ENCODE results near the gene UBE2Q2.
"Not testable (repeated sequence)": the region's sequence is repeated elsewhere in the genome, so short reads cannot be mapped to it uniquely, and the experiment has no call there.

UBE2Q2 gene

GRCh38 chr15:75905231-75905630 lies 62.0 kb downstream of the UBE2Q2 start:
- no peaks in the 10 kb centered on the region for H3K9me3 ChIP-seq (ENCODE audit: control insufficient read depth, insufficient read depth, low read length)
- H3K36me3 ChIP-seq (ENCODE audit: insufficient read depth, low read length), result peaks cover 21% of the 10 kb centered on the region
- peaks cover 20% of the 10 kb centered on the region for H3K4me1 ChIP-seq (ENCODE audit: insufficient read depth, low read length)
- H3K9ac ChIP-seq (ENCODE audit: low read depth, low read length), result peak overlapping the region; percentile 17; the same call in 1 of the 2 replicates

- H3K36me3 ChIP-seq (ENCODE audit: insufficient read depth, low read length), result peaks cover 24% of the 10 kb centered on the region
- H3K4me1 ChIP-seq (ENCODE audit: insufficient read depth, low read length); H3K9ac ChIP-seq (ENCODE audit: low read depth, low read length); H3K9me3 ChIP-seq (ENCODE audit: control insufficient read depth, insufficient read depth, low read length): not testable (repeated sequence)
These were observed 67.1 kb downstream of the UBE2Q2 start for GRCh38 chr15:75910355-75910754.

- Histone ChIP-seq H3K4me1 (ENCODE audit: insufficient read depth, low read length) (no peaks in the 10 kb centered on the region), H3K9me3 (ENCODE audit: control insufficient read depth, insufficient read depth, low read length) (no peaks in the 10 kb centered on the region), H3K36me3 (ENCODE audit: insufficient read depth, low read length) (peaks cover 19% of the 10 kb centered on the region), H3K9ac (ENCODE audit: low read depth, low read length) (no peak overlapping the region)
These were observed 73.7 kb downstream of the UBE2Q2 start for GRCh38 chr15:75916978-75917377.

- Histone ChIP-seq H3K36me3 (ENCODE audit: insufficient read depth, low read length) (peaks cover 23% of the 10 kb centered on the region), H3K9ac (ENCODE audit: low read depth, low read length) (no peak overlapping the region), H3K4me1 (ENCODE audit: insufficient read depth, low read length) (no peaks in the 10 kb centered on the region), H3K9me3 (ENCODE audit: control insufficient read depth, insufficient read depth, low read length) (no peaks in the 10 kb centered on the region)
These were observed 74.9 kb downstream of the UBE2Q2 start for GRCh38 chr15:75918135-75918534.

GRCh38 chr15:75920079-75920478 lies 76.8 kb downstream of the UBE2Q2 start:
- H3K9ac ChIP-seq (ENCODE audit: low read depth, low read length), result no peak overlapping the region
- H3K36me3 ChIP-seq (ENCODE audit: insufficient read depth, low read length), result peaks cover 16% of the 10 kb centered on the region
- H3K9me3 ChIP-seq (ENCODE audit: control insufficient read depth, insufficient read depth, low read length), result no peaks in the 10 kb centered on the region
- peaks cover 7% of the 10 kb centered on the region; the same call in 1 of the 2 replicates for H3K4me1 ChIP-seq (ENCODE audit: insufficient read depth, low read length)

- H3K9ac ChIP-seq (ENCODE audit: low read depth, low read length), result no peak overlapping the region
- H3K36me3 ChIP-seq (ENCODE audit: insufficient read depth, low read length), result peaks cover 17% of the 10 kb centered on the region
- H3K4me1 ChIP-seq (ENCODE audit: insufficient read depth, low read length), result peaks cover 17% of the 10 kb centered on the region
- no peaks in the 10 kb centered on the region for H3K9me3 ChIP-seq (ENCODE audit: control insufficient read depth, insufficient read depth, low read length)
These were observed 78.8 kb downstream of the UBE2Q2 start for GRCh38 chr15:75921732-75922703.

- Histone ChIP-seq H3K9me3 (ENCODE audit: control insufficient read depth, insufficient read depth, low read length) (no peaks in the 10 kb centered on the region), H3K4me1 (ENCODE audit: insufficient read depth, low read length) (peaks cover 24% of the 10 kb centered on the region), H3K36me3 (ENCODE audit: insufficient read depth, low read length) (peaks cover 11% of the 10 kb centered on the region), H3K9ac (ENCODE audit: low read depth, low read length) (no peak overlapping the region)
These were observed 80.5 kb downstream of the UBE2Q2 start for GRCh38 chr15:75923756-75924155.

- no peak overlapping the region for H3K9ac ChIP-seq (ENCODE audit: low read depth, low read length)
- H3K4me1 ChIP-seq (ENCODE audit: insufficient read depth, low read length), result peaks cover 24% of the 10 kb centered on the region
- H3K9me3 ChIP-seq (ENCODE audit: control insufficient read depth, insufficient read depth, low read length), result no peaks in the 10 kb centered on the region
- peaks cover 9% of the 10 kb centered on the region; the same call in 1 of the 2 replicates for H3K36me3 ChIP-seq (ENCODE audit: insufficient read depth, low read length)
These were observed 81.3 kb downstream of the UBE2Q2 start for GRCh38 chr15:75924576-75924975.

GRCh38 chr15:75925440-75925839 lies 82.2 kb downstream of the UBE2Q2 start:
- H3K36me3 ChIP-seq (ENCODE audit: insufficient read depth, low read length), result peaks cover 13% of the 10 kb centered on the region
- H3K4me1 ChIP-seq (ENCODE audit: insufficient read depth, low read length), result peaks cover 24% of the 10 kb centered on the region
- H3K9me3 ChIP-seq (ENCODE audit: control insufficient read depth, insufficient read depth, low read length), result no peaks in the 10 kb centered on the region
- no peak overlapping the region for H3K9ac ChIP-seq (ENCODE audit: low read depth, low read length)

GRCh38 chr15:75926931-75927330 lies 83.7 kb downstream of the UBE2Q2 start:
- Histone ChIP-seq H3K9ac (ENCODE audit: low read depth, low read length) (no peak overlapping the region), H3K36me3 (ENCODE audit: insufficient read depth, low read length) (peaks cover 16% of the 10 kb centered on the region), H3K4me1 (ENCODE audit: insufficient read depth, low read length) (peaks cover 24% of the 10 kb centered on the region), H3K9me3 (ENCODE audit: control insufficient read depth, insufficient read depth, low read length) (no peaks in the 10 kb centered on the region)

GRCh38 chr15:75927601-75928000 lies 84.4 kb downstream of the UBE2Q2 start:
- Histone ChIP-seq H3K9ac (ENCODE audit: low read depth, low read length) (no peak overlapping the region), H3K36me3 (ENCODE audit: insufficient read depth, low read length) (peaks cover 19% of the 10 kb centered on the region), H3K4me1 (ENCODE audit: insufficient read depth, low read length) (peaks cover 24% of the 10 kb centered on the region), H3K9me3 (ENCODE audit: control insufficient read depth, insufficient read depth, low read length) (no peaks in the 10 kb centered on the region)

GRCh38 chr15:75928680-75929608 lies 85.7 kb downstream of the UBE2Q2 start:
- peaks cover 20% of the 10 kb centered on the region for H3K36me3 ChIP-seq (ENCODE audit: insufficient read depth, low read length)
- peaks cover 24% of the 10 kb centered on the region for H3K4me1 ChIP-seq (ENCODE audit: insufficient read depth, low read length)
- H3K9ac ChIP-seq (ENCODE audit: low read depth, low read length), result no peak overlapping the region
- H3K9me3 ChIP-seq (ENCODE audit: control insufficient read depth, insufficient read depth, low read length), result no peaks in the 10 kb centered on the region

GRCh38 chr15:75929799-75930565 lies 86.7 kb downstream of the UBE2Q2 start:
- no peaks in the 10 kb centered on the region for H3K9me3 ChIP-seq (ENCODE audit: control insufficient read depth, insufficient read depth, low read length)
- peaks cover 20% of the 10 kb centered on the region for H3K36me3 ChIP-seq (ENCODE audit: insufficient read depth, low read length)
- no peak overlapping the region for H3K9ac ChIP-seq (ENCODE audit: low read depth, low read length)
- H3K4me1 ChIP-seq (ENCODE audit: insufficient read depth, low read length), result peaks cover 19% of the 10 kb centered on the region

GRCh38 chr15:75930866-75931265 lies 87.6 kb downstream of the UBE2Q2 start:
- Histone ChIP-seq H3K9me3 (ENCODE audit: control insufficient read depth, insufficient read depth, low read length) (no peaks in the 10 kb centered on the region), H3K36me3 (ENCODE audit: insufficient read depth, low read length) (peaks cover 20% of the 10 kb centered on the region), H3K9ac (ENCODE audit: low read depth, low read length) (no peak overlapping the region), H3K4me1 (ENCODE audit: insufficient read depth, low read length) (peaks cover 16% of the 10 kb centered on the region)

Data from ES-I3 (cell line).